Common myeloid progenitor, CD34-positive (primary cell): ENCODE results near the gene CNP.
"Not testable (repeated sequence)": the region's sequence is repeated elsewhere in the genome, so short reads cannot be mapped to it uniquely, and the experiment has no call there.

Experiments used
- CTCF ChIA-PET: fragments of 350-600 bp; sonication (Branson Sonifier 250); formaldehyde crosslinking; loops from one replicate; lab custom pipeline; 2021; ENCODE audit warnings: antibody characterized with exemption; lab: Charles Lee
- POLR2A ChIA-PET: fragments of 350-600 bp; sonication (Branson Sonifier 250); formaldehyde crosslinking; loops from one replicate; lab custom pipeline; 2021; ENCODE audit warnings: antibody characterized with exemption; lab: Charles Lee
- DNase-seq, 3 donors: peaks; one replicate each; pipeline versions ENCODE4 v3.0.0 to v3.0.0-alpha.2; 2013
- H3K27ac ChIP-seq, 2 experiments: 1 replicate in 1 of 2; 2 replicates in 1 of 2; pipeline ENCODE4 v1.7.0; 2013; ENCODE audit warnings: inconsistent platforms in 2 of 2, low read length in 2 of 2, mild to moderate bottlenecking in 2 of 2, low read depth in 1 of 2, moderate library complexity in 1 of 2; ENCODE audit not compliant: severe bottlenecking in 2 of 2, insufficient read depth in 1 of 2, poor library complexity in 1 of 2
- H3K27me3 ChIP-seq, 5 experiments: replicated peaks in 2 of 5; 1 replicate in 3 of 5; 2 replicates in 2 of 5; pipeline versions ENCODE4 v1.6.1 to v1.7.0; 2013; ENCODE audit warnings: low read length in 4 of 5, mild to moderate bottlenecking in 2 of 5, moderate library complexity in 2 of 5, inconsistent platforms in 1 of 5; ENCODE audit not compliant: insufficient read depth in 5 of 5, control insufficient read depth in 4 of 5
- H3K36me3 ChIP-seq, 4 experiments: 1 replicate in 2 of 4; 2 replicates in 2 of 4; pipeline versions ENCODE4 v1.6.1 to v1.7.0; 2013; ENCODE audit warnings: low read length in 3 of 4, control low read depth in 1 of 4, mild to moderate bottlenecking in 1 of 4; ENCODE audit not compliant: control insufficient read depth in 4 of 4, insufficient read depth in 4 of 4
- H3K4me1 ChIP-seq, 4 experiments: 1 replicate in 3 of 4; 2 replicates in 1 of 4; pipeline versions ENCODE4 v1.6.1 to v1.7.1; 2013; ENCODE audit warnings: low read length in 3 of 4, mild to moderate bottlenecking in 3 of 4, control low read depth in 1 of 4, inconsistent platforms in 1 of 4, moderate library complexity in 1 of 4; ENCODE audit not compliant: control insufficient read depth in 4 of 4, insufficient read depth in 4 of 4; ENCODE audit errors: control extremely low read depth in 1 of 4
- H3K4me3 ChIP-seq, 7 experiments: 1 replicate in 4 of 7; 2 replicates in 3 of 7; pipeline versions ENCODE4 v1.5.1 to v1.7.0; 2013; ENCODE audit warnings: mild to moderate bottlenecking in 7 of 7, low read length in 6 of 7, moderate library complexity in 6 of 7, inconsistent platforms in 2 of 7, low read depth in 2 of 7, control low read depth in 1 of 7; ENCODE audit not compliant: insufficient read depth in 4 of 7, control insufficient read depth in 1 of 7; ENCODE audit errors: extremely low read depth in 1 of 7
- H3K9me3 ChIP-seq, 5 experiments: 1 replicate in 4 of 5; 2 replicates in 1 of 5; pipeline versions ENCODE4 v1.6.1 to v1.7.1; 2013; ENCODE audit warnings: low read length in 4 of 5, mild to moderate bottlenecking in 2 of 5, inconsistent platforms in 1 of 5, low read depth in 1 of 5, moderate library complexity in 1 of 5; ENCODE audit not compliant: control insufficient read depth in 4 of 5, insufficient read depth in 2 of 5; ENCODE audit errors: control extremely low read depth in 1 of 5
- WGBS: methylation state at CpG from one replicate; pipeline ENCODE4 v1.1.5; 2013; ENCODE audit not compliant: insufficient coverage; 5-methylcytosine and 5-hydroxymethylcytosine counted together

The CNP gene

GRCh38 chr17:42010266-42010680 is 43.7 kb downstream of the CNP start:
- H3K9me3 ChIP-seq, DNase-seq, H3K4me1 ChIP-seq, CTCF ChIA-PET, POLR2A ChIA-PET, H3K4me3 ChIP-seq, H3K27me3 ChIP-seq: not testable (repeated sequence)
- Histone ChIP-seq H3K27ac (peak overlapping the region in 1 of 2 experiments; percentile 12), H3K36me3 (peaks cover 0 to 29% (median 3%) of the 10 kb centered on the region in 4 experiments)
- WGBS: 27% methylated on average over 2 of the region's 9 CpGs

GRCh38 chr17:42010898-42011516 is 44.4 kb downstream of the CNP start:
- H3K4me1 ChIP-seq: peaks cover 3 to 17% (median 10%) of the 10 kb centered on the region in 4 experiments
- POLR2A ChIA-PET: no interaction called here
- peak in 2 of 3 donors; percentile 33 to 39 for DNase-seq

GRCh38 chr17:42012363-42012762 is 45.8 kb downstream of the CNP start:
- POLR2A ChIA-PET: not testable (repeated sequence)
- CTCF ChIA-PET: interaction anchor here (0.7 to 2.2 kb wide), 6 partner anchors 11 to 176 kb away, joined by 3 to 8 read pairs (median 4); no protein-coding TSS in a partner anchor

More at GRCh38 chr17:42010898-42011516, 44.4 kb downstream of the CNP start:
- Histone ChIP-seq H3K9me3 (no peaks in the 10 kb centered on the region), H3K36me3 (peaks cover 0 to 29% (median 3%) of the 10 kb centered on the region in 4 experiments), H3K27me3 (no peaks in the 10 kb centered on the region), H3K4me3 (no peak overlapping the region), H3K27ac (peak overlapping the region in 1 of 2 experiments; percentile 12)
- CTCF ChIA-PET: interaction anchor here (1.1 to 1.5 kb wide), 2 partner anchors 15 to 132 kb away, joined by 4 read pairs; no protein-coding TSS in a partner anchor
- WGBS: 96% methylated on average over 3 of the region's 3 CpGs

GRCh38 chr17:42013740-42014139 is 47.1 kb downstream of the CNP start:
- CTCF ChIA-PET: interaction anchor here (0.8 to 2.2 kb wide), 2 partner anchors 9 to 11 kb away, joined by 3 to 8 read pairs; no protein-coding TSS in a partner anchor
- POLR2A ChIA-PET: interaction anchor here (0.6 kb wide), 1 partner anchor 234 kb away, joined by 3 read pairs; no protein-coding TSS in a partner anchor
- WGBS: 100% methylated on average over 2 of the region's 12 CpGs

More at GRCh38 chr17:42012363-42012762, 45.8 kb downstream of the CNP start:
- H3K4me3 ChIP-seq, H3K9me3 ChIP-seq, DNase-seq, H3K27me3 ChIP-seq, H3K27ac ChIP-seq: not testable (repeated sequence)
- H3K4me1 ChIP-seq: peaks cover 5 to 24% (median 15%) of the 10 kb centered on the region in 4 experiments
- peaks cover 0 to 25% (median 3%) of the 10 kb centered on the region in 4 experiments for H3K36me3 ChIP-seq
- 100% methylated on average over 1 of the region's 4 CpGs for WGBS

GRCh38 chr17:42016411-42016831 is 49.8 kb downstream of the CNP start:
- H3K27ac ChIP-seq: peak overlapping the region; percentile 97 to 98
- peak overlapping the region; percentile 87 to 99 (median 96) for H3K4me3 ChIP-seq
- H3K27me3 ChIP-seq: no peaks in the 10 kb centered on the region
- H3K36me3 ChIP-seq: peaks cover 0 to 14% (median 0%) of the 10 kb centered on the region in 4 experiments
- peak; percentile 14 to 41 (median 22) for DNase-seq
- H3K4me1 ChIP-seq: peaks cover 18 to 42% (median 33%) of the 10 kb centered on the region in 4 experiments
- H3K9me3 ChIP-seq: no peaks in the 10 kb centered on the region
- ChIA-PET POLR2A (interaction anchor here (0.6 to 1.3 kb wide), 2 partner anchors 43 to 1699 kb away, joined by 3 to 4 read pairs; no protein-coding TSS in a partner anchor), CTCF (interaction anchor here (0.9 to 17.9 kb wide), 6 partner anchors 10 to 182 kb away, joined by 3 to 381 read pairs (median 3); partner anchors contain the start of genes DHX58 and KAT2A)
- WGBS: 9% methylated on average over 11 of the region's 12 CpGs

More at GRCh38 chr17:42013740-42014139, 47.1 kb downstream of the CNP start:
- H3K27ac ChIP-seq, DNase-seq, H3K27me3 ChIP-seq, H3K9me3 ChIP-seq, H3K4me3 ChIP-seq: not testable (repeated sequence)
- Histone ChIP-seq H3K4me1 (peaks cover 9 to 34% (median 24%) of the 10 kb centered on the region in 4 experiments), H3K36me3 (peaks cover 0 to 24% (median 2%) of the 10 kb centered on the region in 4 experiments)

GRCh38 chr17:42016941-42017865 is 50.6 kb downstream of the CNP start, which contains the start of gene DNAJC7:
Gene DNAJC7 (minus strand): TSS chr17:42017439. CDS start chr17:42017416, 23 bp downstream.
- CTCF ChIA-PET: interaction anchor here (0.8 to 17.9 kb wide), 15 partner anchors 8 to 181 kb away, joined by 3 to 381 read pairs (median 4); partner anchors contain the start of genes DHX58, KAT2A and ZNF385C
- Histone ChIP-seq H3K9me3 (no peaks in the 10 kb centered on the region), H3K4me1 (peaks cover 18 to 43% (median 33%) of the 10 kb centered on the region in 4 experiments), H3K36me3 (peaks cover 0 to 15% (median 2%) of the 10 kb centered on the region in 4 experiments), H3K4me3 (peak within 1 kb of the TSS; percentile 87 to 99 (median 96)), H3K27ac (peak within 1 kb of the TSS; percentile 97 to 98), H3K27me3 (no peaks in the 10 kb centered on the region)
- POLR2A ChIA-PET: interaction anchor here (0.5 to 1.4 kb wide), 9 partner anchors 9 to 1700 kb away, joined by 3 to 5 read pairs (median 3); no protein-coding TSS in a partner anchor
- DNase-seq: peak; percentile 93 to 95 (median 94)
- 0% methylated on average over 54 of the region's 70 CpGs for WGBS
